ENCODE results near the gene DGKQ. TPM values are rescaled to one million over a fixed set of nuclear protein-coding genes. Genes with fewer than 3 reads are reported as not detected.

Gene DGKQ
- total and polyA plus RNA-seq, 9 of the 15 experiments (the other 6 are each of a cell fraction or from before 2014, with no cell fraction given) = 0.17 to 22.0 (median 5.6) TPM

DNA sequence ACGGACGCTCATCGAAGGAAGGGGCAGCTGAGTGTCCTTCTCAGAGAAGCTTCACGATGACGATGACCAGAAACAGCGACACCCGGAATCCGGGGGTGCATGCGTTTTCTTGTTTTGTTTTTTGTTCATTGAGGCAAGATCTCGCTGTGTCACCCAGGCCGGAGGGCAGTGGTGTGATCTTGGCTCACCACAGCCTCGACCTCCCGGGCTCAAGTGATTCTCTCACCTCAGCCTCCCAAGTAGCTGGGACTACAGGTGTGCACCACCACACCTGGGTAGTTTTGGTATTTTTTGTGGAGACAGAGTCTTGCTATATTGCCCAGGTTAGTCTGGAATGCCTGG is 19.8 kb downstream of the DGKQ start (continued):
- TF ChIP-seq ZZZ3 (IDR thresholded peaks at IDR 0.05) = no peak
- no peak for TF ChIP-seq ZNF232 (CRISPR knock-in tag; IDR thresholded peaks at IDR 0.05)
- TF ChIP-seq RB1 (IDR thresholded peaks at IDR 0.05; ENCODE audit: low read depth) = no peak
- TF ChIP-seq TRIM24 (IDR thresholded peaks at IDR 0.05) = no peak
- TF ChIP-seq NONO (IDR thresholded peaks at IDR 0.05; ENCODE audit: low read depth in 2 of 2, low read length in 1 of 2) = no peak
- TF ChIP-seq SRF (CRISPR knock-in tag; IDR thresholded peaks at IDR 0.05) = no peak
- TF ChIP-seq BMI1 (IDR thresholded peaks at IDR 0.05; ENCODE audit: low read length) = no peak
- TF ChIP-seq PHF20 (IDR thresholded peaks at IDR 0.05; ENCODE audit: partially characterized antibody) = no peak
- no peak for TF ChIP-seq YBX1 (IDR thresholded peaks at IDR 0.05)

GRCh38 chr4:952881-953573 is 20.3 kb downstream of the DGKQ start:
- Histone ChIP-seq H3K4me1 (replicated peaks in 1 of 2; ENCODE audit: control insufficient read depth in 2 of 2, insufficient read depth in 2 of 2, low read length in 2 of 2) (peaks cover 0 to 38% of the 10 kb centered on the region in 2 experiments; a peak in 2 of 5 replicates), H3K79me2 (ENCODE audit: control insufficient read depth, insufficient read depth, low read length) (no peaks in the 10 kb centered on the region), H3K4me2 (ENCODE audit: insufficient read depth, low read length) (no peak overlapping the region), H3K9me3 (replicated peaks; ENCODE audit: control insufficient read depth, insufficient read depth, low read depth, low read length) (no peaks in the 10 kb centered on the region), H3K36me3 (ENCODE audit: control insufficient read depth, insufficient read depth, low read length) (no peaks in the 10 kb centered on the region), H2AFZ (ENCODE audit: low read depth, low read length) (no peak overlapping the region), H3K4me3 (no peak overlapping the region), H3K27ac (ENCODE audit: extremely low read depth, low read depth, low read length) (no peak overlapping the region), H4K20me1 (replicated peaks; ENCODE audit: control insufficient read depth, insufficient read depth, low read length) (no peaks in the 10 kb centered on the region), H3K9ac (ENCODE audit: insufficient read depth in 1 of 2, low read depth in 2 of 2, low read length in 2 of 2) (no peak overlapping the region; a peak in 1 of 4 replicates), H3K27me3 (ENCODE audit: control insufficient read depth in 2 of 2, insufficient read depth in 2 of 2, low read length in 2 of 2) (no peaks in the 10 kb centered on the region), H3K9me1 (ENCODE audit: control insufficient read depth, insufficient read depth, low read length) (no peaks in the 10 kb centered on the region)
- ATAC-seq (no peak), DNase-seq (ENCODE audit: extremely low read depth in 1 of 4, low spot score in 3 of 4) (no peak), FAIRE-seq (no peak)
- ChIA-PET CTCF (ENCODE audit: low intra/inter-chr PET ratio) (no interaction called here), POLR2A (interaction anchor here (0.6 kb wide), 1 partner anchor 40 kb away, joined by 3 read pairs; no protein-coding TSS in a partner anchor)
- no peak for TF ChIP-seq FOXJ3 (CRISPR knock-in tag; IDR thresholded peaks at IDR 0.05)
- TF ChIP-seq MEIS2 (IDR thresholded peaks at IDR 0.05; ENCODE audit: partially characterized antibody) = no peak
- TF ChIP-seq GABPA (tag; conservative IDR thresholded peaks at IDR 0.05; ENCODE audit: low read depth) = no peak
- peak; percentile 49; the same call in 1 of the 2 replicates for TF ChIP-seq POLR2G (IDR thresholded peaks at IDR 0.05; ENCODE audit: low read depth, low read length)
- TF ChIP-seq TFAM (CRISPR knock-in tag; conservative IDR thresholded peaks at IDR 0.05) = no peak
- no TSS peak for BruUV-seq (replicated peaks)
- 84% methylated on average over 21 of the region's 28 CpGs for WGBS (ENCODE audit: insufficient coverage, low coverage, missing lambda C conversion rate)
- intact Hi-C loops (cut with micrococcal nuclease) = no loop called here
- in situ Hi-C loops (cut with MboI) = no loop called here
